Type B pancreatic cell (in vitro differentiated cells): ENCODE results near the gene RTTN. TPM values are rescaled to one million over a fixed set of nuclear protein-coding genes. Genes with fewer than 3 reads are reported as not detected.

Experiments
- DNase-seq: peaks from one replicate; pipeline ENCODE4 v3.0.0; 2021; ENCODE audit warnings: mixed read lengths; ENCODE audit not compliant: unreplicated experiment; ENCODE audit errors: extremely low spot score
- H3K27ac Mint-ChIP-seq: 2 replicates; pipeline ENCODE4 v1.8.0; 2021; ENCODE audit warnings: mild to moderate bottlenecking, mixed read lengths
- H3K27me3 Mint-ChIP-seq: 2 replicates; pipeline ENCODE4 v1.8.0; 2021; ENCODE audit warnings: mixed read lengths
- H3K36me3 Mint-ChIP-seq: 2 replicates; pipeline ENCODE4 v1.8.0; 2021; ENCODE audit warnings: mixed read lengths
- H3K4me1 Mint-ChIP-seq: one replicate; pipeline ENCODE4 v1.8.0; 2021; ENCODE audit warnings: mixed read lengths; ENCODE audit not compliant: unreplicated experiment
- H3K4me3 Mint-ChIP-seq: 2 replicates; pipeline ENCODE4 v1.8.0; 2021; ENCODE audit warnings: mild to moderate bottlenecking, mixed read lengths
- H3K9me3 Mint-ChIP-seq: 2 replicates; pipeline ENCODE4 v1.8.0; 2021; ENCODE audit warnings: mixed read lengths
- total RNA-seq: library from RNA; stranded (reverse); gene quantifications from 2 replicates; pipeline ENCODE4 v1.2.1, GENCODE V29; 2021; ENCODE audit warnings: low replicate concordance
- TF ChIP-seq, protein P1 (sequence below): fragments of 200-600 bp; sonication (generic); conservative IDR thresholded peaks from 2 replicates; pipeline ENCODE4 v1.5.0; 2021; ENCODE audit warnings: antibody characterized with exemption, mild to moderate bottlenecking

RTTN gene
- total RNA-seq, 1 donor from 2014 or later = 29.3 TPM

DNA sequence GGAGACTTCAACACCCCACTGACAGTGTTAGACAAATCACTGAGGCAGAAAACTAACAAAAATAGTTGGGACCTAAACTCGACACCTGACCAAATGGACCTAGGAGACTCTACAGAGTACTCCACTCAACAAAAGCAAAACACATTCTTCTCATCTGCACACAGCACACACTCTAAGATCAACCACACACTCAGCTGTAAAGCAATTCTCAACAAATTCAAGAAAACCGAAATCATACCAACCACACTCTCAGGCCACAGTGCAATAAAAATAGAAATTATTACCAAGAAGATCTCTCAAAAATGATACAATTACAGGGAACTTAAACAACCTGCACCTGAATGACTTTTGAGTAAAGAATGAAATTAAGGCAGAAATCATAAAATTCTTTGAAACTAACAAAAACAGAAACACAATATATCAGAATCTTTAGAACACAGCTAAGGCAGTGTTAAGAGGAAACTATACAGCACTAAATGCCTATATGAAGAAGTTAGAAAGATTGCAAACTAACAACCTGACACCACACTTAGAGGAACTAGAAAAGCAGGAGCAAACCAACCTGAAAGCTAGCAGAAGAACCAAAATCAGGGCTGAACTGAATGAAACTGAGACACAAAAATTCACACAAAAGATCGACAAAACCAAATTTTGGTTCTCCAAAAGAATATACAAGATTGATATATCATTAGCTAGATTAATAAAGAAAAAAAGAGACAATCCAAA is 46.3 kb downstream of the RTTN start:
- Mint-ChIP-seq H3K36me3 (peaks cover 65% of the 10 kb centered on the region), H3K4me1 (peaks cover 6% of the 10 kb centered on the region)

DNA sequence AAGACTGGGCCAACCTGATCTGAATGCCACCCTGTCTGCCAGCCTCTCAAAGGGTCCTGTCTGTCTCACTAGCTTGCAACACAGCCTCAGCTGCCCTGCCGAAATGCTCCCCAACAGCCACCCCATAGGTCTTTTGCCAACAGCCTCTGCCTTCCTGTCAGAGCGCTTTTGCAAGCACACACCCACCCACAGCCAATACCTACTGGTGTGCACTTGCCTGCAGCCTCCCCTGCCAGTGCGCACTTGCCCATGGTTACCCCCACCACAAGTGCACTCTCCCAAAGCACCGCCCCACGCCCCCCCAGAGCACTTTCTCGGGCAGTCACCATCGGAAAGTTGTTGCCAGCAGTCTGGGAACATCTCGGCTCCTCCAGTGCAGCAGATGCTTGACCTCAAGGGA is 48.6 kb downstream of the RTTN start:
- H3K36me3 Mint-ChIP-seq = peaks cover 54% of the 10 kb centered on the region
- H3K4me1 Mint-ChIP-seq = peaks cover 7% of the 10 kb centered on the region
- no peak for DNase-seq
- TF ChIP-seq, protein P1, sequence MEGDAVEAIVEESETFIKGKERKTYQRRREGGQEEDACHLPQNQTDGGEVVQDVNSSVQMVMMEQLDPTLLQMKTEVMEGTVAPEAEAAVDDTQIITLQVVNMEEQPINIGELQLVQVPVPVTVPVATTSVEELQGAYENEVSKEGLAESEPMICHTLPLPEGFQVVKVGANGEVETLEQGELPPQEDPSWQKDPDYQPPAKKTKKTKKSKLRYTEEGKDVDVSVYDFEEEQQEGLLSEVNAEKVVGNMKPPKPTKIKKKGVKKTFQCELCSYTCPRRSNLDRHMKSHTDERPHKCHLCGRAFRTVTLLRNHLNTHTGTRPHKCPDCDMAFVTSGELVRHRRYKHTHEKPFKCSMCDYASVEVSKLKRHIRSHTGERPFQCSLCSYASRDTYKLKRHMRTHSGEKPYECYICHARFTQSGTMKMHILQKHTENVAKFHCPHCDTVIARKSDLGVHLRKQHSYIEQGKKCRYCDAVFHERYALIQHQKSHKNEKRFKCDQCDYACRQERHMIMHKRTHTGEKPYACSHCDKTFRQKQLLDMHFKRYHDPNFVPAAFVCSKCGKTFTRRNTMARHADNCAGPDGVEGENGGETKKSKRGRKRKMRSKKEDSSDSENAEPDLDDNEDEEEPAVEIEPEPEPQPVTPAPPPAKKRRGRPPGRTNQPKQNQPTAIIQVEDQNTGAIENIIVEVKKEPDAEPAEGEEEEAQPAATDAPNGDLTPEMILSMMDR = no peak
- H3K27ac Mint-ChIP-seq = no peak overlapping the region
- H3K9me3 Mint-ChIP-seq = no peaks in the 10 kb centered on the region
- H3K27me3 Mint-ChIP-seq = no peaks in the 10 kb centered on the region
- no peak overlapping the region for H3K4me3 Mint-ChIP-seq

More for the DNA sequence above, 46.3 kb downstream of the RTTN start:
- H3K4me3 Mint-ChIP-seq = no peak overlapping the region
- no peaks in the 10 kb centered on the region for H3K27me3 Mint-ChIP-seq
- no peaks in the 10 kb centered on the region for H3K9me3 Mint-ChIP-seq
- no peak for DNase-seq
- TF ChIP-seq, protein P1 = no peak
- H3K27ac Mint-ChIP-seq = no peak overlapping the region

DNA sequence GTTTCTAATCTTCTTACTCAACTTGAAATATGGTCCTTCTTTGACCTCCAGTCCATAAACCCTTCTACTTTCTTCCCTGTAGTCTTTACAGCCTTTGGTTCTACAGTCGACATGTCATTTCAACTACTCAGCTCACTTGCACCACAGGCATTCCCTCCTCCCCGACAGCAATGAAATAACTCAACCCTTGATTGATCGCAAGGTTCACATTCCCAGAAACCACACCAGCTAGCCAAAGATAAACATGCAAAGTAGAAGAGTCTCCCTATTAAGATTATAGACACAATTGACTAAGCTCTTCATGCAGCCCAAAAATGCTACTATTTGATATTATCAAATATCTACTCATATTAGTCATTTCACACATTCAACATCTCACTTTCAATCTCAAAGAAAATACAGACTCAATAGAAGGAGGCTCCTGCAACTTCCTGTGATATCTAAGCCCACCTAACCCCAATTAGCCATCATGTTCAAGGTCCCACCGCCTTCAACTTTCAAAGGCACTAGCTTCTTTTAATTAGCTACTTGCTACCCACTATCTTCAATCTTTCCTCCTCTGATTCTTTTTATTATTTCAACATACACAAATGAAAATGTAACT is 50.8 kb downstream of the RTTN start:
- Mint-ChIP-seq H3K36me3 (peaks cover 33% of the 10 kb centered on the region), H3K27ac (no peak overlapping the region), H3K9me3 (no peaks in the 10 kb centered on the region), H3K27me3 (no peaks in the 10 kb centered on the region), H3K4me1 (peaks cover 11% of the 10 kb centered on the region), H3K4me3 (no peak overlapping the region)
- DNase-seq = no peak
- TF ChIP-seq, protein P1 = no peak

DNA sequence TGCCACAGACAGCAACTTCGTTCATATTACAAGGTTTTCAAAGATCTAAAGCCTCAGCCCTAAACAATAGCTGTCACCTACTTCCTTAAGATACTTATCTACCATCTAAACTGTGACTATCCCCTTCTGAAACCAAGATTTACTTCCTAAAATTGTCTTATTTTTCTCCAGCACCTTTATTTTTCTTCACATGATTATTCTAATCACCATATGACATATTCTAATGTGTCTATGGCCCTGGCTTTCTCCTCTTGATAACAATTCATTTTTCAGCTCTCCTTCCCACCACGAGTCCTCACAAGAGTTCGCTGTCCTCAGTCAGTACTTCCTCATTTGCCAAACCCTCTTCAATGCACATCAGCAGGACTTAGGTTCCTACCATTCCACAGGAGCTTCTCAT is 53.9 kb downstream of the RTTN start:
- Mint-ChIP-seq H3K36me3 (peaks cover 13% of the 10 kb centered on the region), H3K27me3 (no peaks in the 10 kb centered on the region), H3K4me3 (peak overlapping the region; percentile 0), H3K27ac (peak overlapping the region; percentile 6), H3K4me1 (peaks cover 11% of the 10 kb centered on the region), H3K9me3 (no peaks in the 10 kb centered on the region)
- TF ChIP-seq, protein P1 = no peak
- no peak for DNase-seq

DNA sequence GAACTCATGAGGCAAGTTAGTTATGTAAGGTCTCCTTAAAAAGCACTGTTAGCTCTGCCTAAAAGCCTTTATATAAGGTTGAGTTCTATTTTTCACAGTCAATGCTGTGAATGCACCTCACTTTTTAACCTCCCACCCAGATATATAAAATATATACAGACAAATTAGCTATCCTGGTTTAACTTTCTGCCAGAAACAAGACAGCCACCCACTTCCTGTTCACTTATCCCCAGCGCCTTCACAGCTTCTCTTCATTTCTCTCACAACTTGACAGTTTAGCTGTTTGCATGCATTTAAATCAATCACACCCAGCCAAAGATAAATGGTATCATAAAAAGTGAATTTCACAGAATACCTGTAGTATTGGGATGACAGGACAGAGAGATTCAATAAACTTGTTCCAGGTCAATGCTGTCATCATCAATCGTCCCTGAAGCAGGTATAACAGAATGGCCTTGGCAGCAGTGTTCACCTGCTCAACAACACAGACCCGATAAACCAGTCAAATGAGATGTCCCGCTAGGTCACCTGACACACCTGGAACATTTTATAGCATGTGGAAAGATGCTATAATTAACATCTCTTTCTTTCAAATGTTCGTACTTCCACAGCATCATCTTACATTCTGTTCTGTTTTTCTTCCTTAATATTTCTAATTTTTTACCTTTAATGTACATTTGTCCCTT is 55.7 kb downstream of the RTTN start:
- Mint-ChIP-seq H3K9me3 (no peaks in the 10 kb centered on the region), H3K4me3 (peak overlapping the region; percentile 7), H3K36me3 (peaks cover 9% of the 10 kb centered on the region), H3K27ac (peak overlapping the region; percentile 59), H3K4me1 (peaks cover 10% of the 10 kb centered on the region), H3K27me3 (no peaks in the 10 kb centered on the region)
- TF ChIP-seq, protein P1 = no peak
- DNase-seq = no peak
